ENCODE data around the gene EHBP1.

Gene EHBP1

DNA sequence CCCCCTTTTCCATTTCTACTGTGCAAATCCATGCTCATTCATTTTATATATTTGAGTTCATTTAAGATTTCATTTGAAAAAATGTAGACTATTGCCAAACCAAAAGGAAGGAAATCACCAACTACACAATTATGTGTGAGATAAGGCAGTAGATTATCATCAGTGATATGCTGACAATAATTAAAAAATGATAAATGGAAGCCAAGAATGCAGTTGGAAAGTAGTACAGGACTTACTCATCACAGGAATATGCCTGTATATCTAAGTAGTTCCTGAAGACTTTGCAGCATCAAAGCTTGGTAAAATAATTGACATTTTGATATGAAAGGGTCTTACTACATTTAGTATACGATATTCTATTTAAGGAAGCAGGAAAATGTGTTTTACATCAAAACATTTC lies 179.0 kb downstream of the EHBP1 start:
- DNase-seq (ENCODE audit: low read depth), result no peak

GRCh38 chr2:62894966-62895631 lies 189.6 kb downstream of the EHBP1 start:
- DNase-seq (ENCODE audit: low read depth), result no peak

DNA sequence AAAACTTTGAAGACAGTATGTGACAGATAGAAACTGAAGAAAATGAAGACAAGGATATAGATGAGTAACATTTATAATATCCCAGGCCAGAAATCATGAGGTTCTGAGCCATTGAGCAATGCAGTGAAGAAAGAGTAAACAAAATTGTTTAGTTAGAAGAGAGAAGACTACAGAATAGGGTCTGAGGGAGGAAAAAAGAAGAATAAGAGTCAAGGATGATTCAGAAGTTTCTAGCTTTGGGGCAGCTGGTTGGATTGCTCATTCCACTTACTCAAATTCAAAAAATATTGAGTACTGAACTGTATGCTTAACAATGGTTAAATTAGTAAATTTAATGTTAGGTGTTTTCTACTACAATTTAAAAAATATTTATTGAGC lies 190.1 kb downstream of the EHBP1 start:
- DNase-seq (ENCODE audit: low read depth), result no peak

GRCh38 chr2:62897187-62897827 lies 191.8 kb downstream of the EHBP1 start:
- DNase-seq (ENCODE audit: low read depth), result no peak

DNA sequence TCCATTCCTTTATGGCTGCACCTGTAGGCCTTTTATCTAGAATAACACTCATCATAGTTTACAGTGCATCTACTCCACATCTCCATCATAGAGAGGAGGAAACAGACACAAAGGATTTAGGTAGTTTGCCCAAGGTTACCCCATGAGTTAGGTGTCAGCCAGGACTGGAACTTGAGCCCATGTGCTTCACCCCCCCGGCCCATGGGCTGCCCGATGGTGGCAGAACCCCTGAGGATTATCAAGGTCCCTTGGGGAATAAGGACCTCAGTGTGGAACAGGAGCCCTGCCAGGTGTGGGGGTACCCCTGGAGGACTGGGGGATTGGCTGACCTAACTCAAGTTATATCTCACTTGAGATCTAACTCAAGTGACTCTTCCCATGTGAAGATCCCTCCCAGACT lies 198.8 kb downstream of the EHBP1 start:
- no peak for DNase-seq (ENCODE audit: low read depth)

- no peak for DNase-seq (ENCODE audit: low read depth)
Measured at GRCh38 chr2:62908145-62908544, 202.6 kb downstream of the EHBP1 start.

GRCh38 chr2:62913311-62913710 lies 207.8 kb downstream of the EHBP1 start:
- DNase-seq (ENCODE audit: low read depth), result no peak

- no peak for DNase-seq (ENCODE audit: low read depth)
Measured at GRCh38 chr2:62919041-62919440, 213.5 kb downstream of the EHBP1 start.

DNA sequence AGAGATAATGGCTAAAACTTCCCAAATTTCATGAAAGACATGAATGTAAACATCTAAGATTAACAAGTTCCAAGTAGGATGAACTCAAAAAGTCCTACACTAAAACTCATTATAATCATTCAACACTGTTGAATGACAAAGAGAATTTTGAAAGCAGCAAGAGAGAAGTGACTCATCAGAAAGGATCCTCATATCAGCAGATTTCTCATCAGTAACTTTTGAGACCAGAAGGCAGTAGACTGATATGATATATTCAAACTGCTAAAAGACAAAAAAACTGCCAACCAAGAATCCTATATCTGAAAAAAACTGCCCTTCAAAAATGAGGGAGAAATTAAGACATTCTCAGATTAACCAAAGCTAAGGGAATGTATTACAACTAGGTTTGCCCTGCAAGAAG lies 214.6 kb downstream of the EHBP1 start:
- DNase-seq (ENCODE audit: low read depth), result no peak

- no peak for DNase-seq (ENCODE audit: low read depth)
Measured at GRCh38 chr2:62923242-62923641, 217.7 kb downstream of the EHBP1 start.

- no peak for DNase-seq (ENCODE audit: low read depth)
Measured at GRCh38 chr2:62923881-62924280, 218.4 kb downstream of the EHBP1 start.

DNA sequence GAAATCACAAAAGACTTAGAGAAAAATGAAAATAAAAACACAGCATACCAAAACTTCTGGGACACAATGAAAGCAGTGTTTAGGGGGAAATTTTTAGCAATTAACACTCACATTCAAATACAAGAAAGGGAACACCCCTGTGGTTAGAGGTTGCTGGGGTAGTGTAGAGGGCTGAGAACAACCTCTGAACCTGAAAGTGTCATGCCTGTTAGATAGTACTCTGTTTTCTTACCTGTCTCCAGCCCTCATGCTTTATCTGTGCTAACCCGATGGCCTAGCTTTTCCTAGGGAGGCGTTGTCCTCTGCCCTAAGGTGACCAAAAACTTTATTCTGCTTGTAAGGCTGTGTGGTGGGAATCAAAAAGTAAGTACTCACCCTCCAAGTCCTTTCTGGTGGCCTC lies 222.5 kb downstream of the EHBP1 start:
- DNase-seq (ENCODE audit: low read depth), result no peak

GRCh38 chr2:62931536-62931935 lies 226.0 kb downstream of the EHBP1 start:
- DNase-seq (ENCODE audit: low read depth), result no peak

GRCh38 chr2:62933398-62933917 lies 227.9 kb downstream of the EHBP1 start:
- no peak for DNase-seq (ENCODE audit: low read depth)

DNA sequence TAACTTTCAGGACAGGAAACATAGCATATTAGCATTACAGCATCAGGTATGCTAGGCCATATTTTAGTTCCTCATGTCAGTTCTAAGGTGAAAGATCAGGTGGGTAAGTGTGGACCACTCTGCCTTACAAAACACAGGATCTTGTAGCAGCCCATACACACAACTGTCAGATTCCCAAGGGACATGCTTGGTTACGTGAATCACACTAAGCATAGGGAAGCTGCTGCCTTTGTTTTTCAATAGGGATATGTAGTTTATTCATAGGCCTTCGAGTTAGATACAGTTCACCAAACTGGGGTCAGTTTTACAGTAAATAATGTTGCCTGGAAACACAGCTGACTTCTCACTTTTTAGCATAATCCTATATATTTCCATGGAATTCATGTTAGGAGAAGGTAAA lies 229.0 kb downstream of the EHBP1 start:
- no peak for DNase-seq (ENCODE audit: low read depth)

DNA sequence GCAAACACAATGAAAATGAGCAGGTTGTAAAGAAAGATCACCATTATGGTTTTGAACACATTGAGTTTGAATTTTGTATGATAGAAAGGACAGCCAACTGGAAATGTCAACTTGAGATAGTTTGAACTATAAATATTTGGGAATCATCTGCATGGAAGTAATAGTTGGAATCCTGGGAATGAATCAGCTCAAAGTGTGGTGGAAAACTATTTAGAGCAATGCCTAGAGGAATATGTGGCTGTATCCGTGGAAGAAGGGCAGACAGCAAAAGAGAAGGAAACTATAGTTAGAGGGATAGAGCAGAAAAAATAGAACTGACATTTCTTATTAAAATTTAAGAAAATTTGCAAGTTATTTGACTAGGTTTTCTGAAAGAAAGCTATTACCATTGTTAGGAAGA lies 232.6 kb downstream of the EHBP1 start:
- DNase-seq (ENCODE audit: low read depth), result no peak

- DNase-seq (ENCODE audit: low read depth), result no peak
Measured at GRCh38 chr2:62939735-62940491, 234.4 kb downstream of the EHBP1 start.

DNA sequence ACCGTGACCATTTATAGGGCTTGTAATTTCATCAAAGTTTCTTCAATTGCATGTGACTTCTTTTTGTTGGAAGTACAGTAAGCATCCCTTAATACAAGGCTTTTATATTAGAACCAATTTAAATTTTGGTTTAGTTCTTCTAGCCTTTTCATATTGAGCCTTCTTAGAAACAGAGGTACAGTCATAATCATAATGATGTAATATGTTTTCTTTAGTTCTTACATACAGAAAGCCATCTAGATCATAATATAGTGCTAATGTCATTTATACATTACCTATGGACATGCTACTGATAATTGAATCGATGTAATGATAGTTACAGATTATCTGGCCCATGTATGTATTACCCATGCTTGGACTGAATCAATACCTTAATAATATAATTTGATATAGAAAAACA lies 235.2 kb downstream of the EHBP1 start:
- no peak for DNase-seq (ENCODE audit: low read depth)

- DNase-seq (ENCODE audit: low read depth), result no peak
Measured at GRCh38 chr2:62941413-62941812, 235.9 kb downstream of the EHBP1 start.

GRCh38 chr2:62944362-62944761 lies 238.8 kb downstream of the EHBP1 start:
- DNase-seq (ENCODE audit: low read depth), result no peak

GRCh38 chr2:62947403-62947802 lies 241.9 kb downstream of the EHBP1 start:
- no peak for DNase-seq (ENCODE audit: low read depth)

GRCh38 chr2:62956651-62957050 lies 251.1 kb downstream of the EHBP1 start:
- no peak for DNase-seq (ENCODE audit: low read depth)

DNA sequence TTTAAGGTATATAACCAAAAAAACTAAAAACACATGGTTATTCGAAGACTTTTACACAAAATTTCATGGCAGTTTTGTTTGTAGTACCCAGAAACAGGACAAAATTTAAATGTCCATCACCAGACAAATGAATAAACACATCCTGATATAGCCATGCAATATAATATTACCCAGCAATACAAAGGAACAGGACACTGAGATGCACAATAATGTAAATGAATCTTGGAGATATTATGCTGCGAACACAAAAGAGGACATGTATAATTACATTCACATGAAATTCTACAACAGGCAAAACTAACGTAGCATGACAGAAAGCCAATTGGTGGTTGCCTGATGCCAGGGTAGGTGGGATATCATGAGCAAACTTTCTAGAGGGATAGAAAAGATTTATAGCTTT lies 252.7 kb downstream of the EHBP1 start:
- no peak for DNase-seq (ENCODE audit: low read depth)
